ENCODE data around the gene LIPC. TPM values are rescaled to one million over a fixed set of nuclear protein-coding genes. Genes with fewer than 3 reads are reported as not detected.

LIPC gene
- total RNA-seq, 3 donors from 2014 or later (not counting 1 experiment from before 2014, with no cell fraction given), result 5.3 to 7.1 (median 5.3) TPM

DNA sequence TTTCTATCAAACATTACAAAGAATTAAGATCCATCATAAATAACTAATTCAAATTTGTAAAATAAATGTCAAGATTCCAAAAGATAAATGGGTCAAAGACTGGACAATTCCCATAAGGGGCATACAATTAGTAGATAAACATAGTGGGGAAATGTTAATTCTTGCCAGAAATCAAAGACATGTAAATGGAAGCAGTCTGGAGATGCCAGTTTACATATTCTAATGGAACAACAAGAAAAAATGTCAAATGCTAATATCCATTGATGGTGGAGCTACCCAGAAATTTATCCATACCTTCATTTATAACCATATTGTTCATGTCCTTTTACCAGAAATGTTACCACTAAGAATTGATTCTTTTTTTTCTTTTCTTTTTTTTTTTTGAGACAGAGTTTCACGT is 13.7 kb upstream of the LIPC start:
- H3K27me3 Mint-ChIP-seq (ENCODE audit: low read depth in 2 of 2), result no peaks in the 10 kb centered on the region
- WGBS (ENCODE audit: insufficient coverage), result 67% methylated on average over 1 of the region's 1 CpG
- ATAC-seq, result no peak
- H3K27ac Mint-ChIP-seq, result no peak overlapping the region
- intact Hi-C loops (cut with micrococcal nuclease), result loop anchor here (10.0 kb wide), 1 partner anchor 83 kb away; no protein-coding TSS in a partner anchor
- Histone ChIP-seq H3K4me3 (ENCODE audit: low read length) (no peak overlapping the region), H3K36me3 (ENCODE audit: control insufficient read depth, insufficient read depth, low read length) (no peaks in the 10 kb centered on the region), H3K4me1 (ENCODE audit: control insufficient read depth, insufficient read depth, low read length) (no peaks in the 10 kb centered on the region), H3K27ac (ENCODE audit: low read length) (no peak overlapping the region), H3K9me3 (ENCODE audit: control insufficient read depth, insufficient read depth, low read length) (no peaks in the 10 kb centered on the region), H3K27me3 (ENCODE audit: control insufficient read depth, insufficient read depth, low read length) (no peaks in the 10 kb centered on the region)
- TF ChIP-seq, protein P1, sequence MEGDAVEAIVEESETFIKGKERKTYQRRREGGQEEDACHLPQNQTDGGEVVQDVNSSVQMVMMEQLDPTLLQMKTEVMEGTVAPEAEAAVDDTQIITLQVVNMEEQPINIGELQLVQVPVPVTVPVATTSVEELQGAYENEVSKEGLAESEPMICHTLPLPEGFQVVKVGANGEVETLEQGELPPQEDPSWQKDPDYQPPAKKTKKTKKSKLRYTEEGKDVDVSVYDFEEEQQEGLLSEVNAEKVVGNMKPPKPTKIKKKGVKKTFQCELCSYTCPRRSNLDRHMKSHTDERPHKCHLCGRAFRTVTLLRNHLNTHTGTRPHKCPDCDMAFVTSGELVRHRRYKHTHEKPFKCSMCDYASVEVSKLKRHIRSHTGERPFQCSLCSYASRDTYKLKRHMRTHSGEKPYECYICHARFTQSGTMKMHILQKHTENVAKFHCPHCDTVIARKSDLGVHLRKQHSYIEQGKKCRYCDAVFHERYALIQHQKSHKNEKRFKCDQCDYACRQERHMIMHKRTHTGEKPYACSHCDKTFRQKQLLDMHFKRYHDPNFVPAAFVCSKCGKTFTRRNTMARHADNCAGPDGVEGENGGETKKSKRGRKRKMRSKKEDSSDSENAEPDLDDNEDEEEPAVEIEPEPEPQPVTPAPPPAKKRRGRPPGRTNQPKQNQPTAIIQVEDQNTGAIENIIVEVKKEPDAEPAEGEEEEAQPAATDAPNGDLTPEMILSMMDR (IDR thresholded peaks at IDR 0.05), result no peak
- peaks cover 0 to 10% of the 10 kb centered on the region in 2 donors for H3K4me1 Mint-ChIP-seq
- no peaks in the 10 kb centered on the region for H3K9me3 Mint-ChIP-seq
- DNase-seq, result no peak
- no peaks in the 10 kb centered on the region for H3K36me3 Mint-ChIP-seq
- H3K4me3 Mint-ChIP-seq, result no peak overlapping the region

DNA sequence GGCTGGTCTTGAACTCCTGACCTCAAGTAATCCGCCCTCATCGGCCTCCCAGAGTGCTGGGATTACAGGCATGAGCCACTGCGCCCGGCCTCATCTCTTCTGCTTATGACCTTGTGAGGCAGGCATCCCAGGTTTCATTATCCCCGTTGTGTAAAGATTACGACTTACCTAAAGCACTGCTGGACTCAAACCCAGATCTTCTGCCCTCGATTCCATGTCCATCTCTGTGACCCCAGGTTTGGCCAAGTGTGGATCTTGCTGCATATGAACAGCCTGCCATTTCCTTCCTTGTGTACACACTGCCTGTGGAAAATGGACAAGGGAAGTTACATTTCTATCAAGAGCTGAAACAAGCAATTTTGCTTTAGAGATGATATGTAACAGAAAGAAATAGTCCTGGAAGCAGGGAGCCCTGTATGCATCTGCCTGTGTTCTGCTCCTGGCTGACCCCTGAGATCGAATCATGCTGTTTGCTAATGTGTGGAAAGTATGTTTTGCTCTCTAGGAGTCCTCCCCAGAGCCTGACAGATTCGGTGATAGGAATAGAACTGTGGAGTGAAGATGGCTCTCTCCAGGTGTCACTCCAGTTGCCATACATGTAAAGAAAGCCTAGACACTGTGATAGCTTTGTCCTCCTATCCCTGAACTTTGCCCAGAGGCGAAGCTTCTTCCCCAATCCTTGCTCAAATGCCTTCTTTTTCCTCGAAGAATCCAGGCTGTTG is 11.8 kb upstream of the LIPC start:
- no peak overlapping the region for H3K4me3 Mint-ChIP-seq
- H3K36me3 ChIP-seq (ENCODE audit: control insufficient read depth, insufficient read depth, low read length), result no peaks in the 10 kb centered on the region
- H3K4me1 Mint-ChIP-seq, result peaks cover 0 to 10% of the 10 kb centered on the region in 2 donors
- no peak overlapping the region for H3K27ac ChIP-seq (ENCODE audit: low read length)
- H3K27ac Mint-ChIP-seq, result peak overlapping the region in 1 of 2 donors; percentile 32
- H3K4me3 ChIP-seq (ENCODE audit: low read length), result no peak overlapping the region
- no peaks in the 10 kb centered on the region for H3K36me3 Mint-ChIP-seq
- H3K4me1 ChIP-seq (ENCODE audit: control insufficient read depth, insufficient read depth, low read length), result no peaks in the 10 kb centered on the region
- no peaks in the 10 kb centered on the region for H3K9me3 ChIP-seq (ENCODE audit: control insufficient read depth, insufficient read depth, low read length)
- TF ChIP-seq, protein P1 (IDR thresholded peaks at IDR 0.05), result no peak
- DNase-seq (no peak), ATAC-seq (no peak)
- no peaks in the 10 kb centered on the region for H3K27me3 Mint-ChIP-seq (ENCODE audit: low read depth in 2 of 2)
- no peaks in the 10 kb centered on the region for H3K9me3 Mint-ChIP-seq
- intact Hi-C loops (cut with micrococcal nuclease), result loop anchor here (10.0 kb wide), 1 partner anchor 85 kb away; no protein-coding TSS in a partner anchor
- WGBS (ENCODE audit: insufficient coverage), result 94% methylated on average over 11 of the region's 11 CpGs
- H3K27me3 ChIP-seq (ENCODE audit: control insufficient read depth, insufficient read depth, low read length), result no peaks in the 10 kb centered on the region

DNA sequence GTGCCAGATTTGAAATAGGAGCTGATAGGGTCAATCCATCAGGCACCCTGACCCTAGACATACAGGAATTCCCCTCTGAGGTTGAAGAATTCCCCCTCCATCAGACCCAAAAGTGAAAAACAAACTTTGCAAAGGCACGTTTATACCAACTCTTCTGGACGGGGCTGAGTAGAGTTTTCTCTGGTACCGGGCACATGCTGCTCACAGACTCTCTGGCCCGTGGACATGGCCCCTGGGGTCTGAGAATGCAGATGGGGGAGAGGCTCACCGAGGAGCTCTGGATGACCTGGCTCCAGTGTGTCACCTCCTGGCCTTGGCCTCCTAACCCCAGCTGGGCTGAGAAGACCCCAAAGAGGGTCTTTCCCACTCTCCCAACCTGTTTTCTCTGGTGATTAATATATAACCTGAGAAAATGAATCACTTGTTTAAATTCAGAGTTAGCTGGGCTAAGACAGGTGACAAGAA is 11.2 kb upstream of the LIPC start:
- ATAC-seq (no peak), DNase-seq (no peak)
- Histone ChIP-seq H3K27ac (ENCODE audit: low read length) (no peak overlapping the region), H3K9me3 (ENCODE audit: control insufficient read depth, insufficient read depth, low read length) (no peaks in the 10 kb centered on the region), H3K27me3 (ENCODE audit: control insufficient read depth, insufficient read depth, low read length) (no peaks in the 10 kb centered on the region), H3K4me3 (ENCODE audit: low read length) (no peak overlapping the region), H3K36me3 (ENCODE audit: control insufficient read depth, insufficient read depth, low read length) (no peaks in the 10 kb centered on the region), H3K4me1 (ENCODE audit: control insufficient read depth, insufficient read depth, low read length) (no peaks in the 10 kb centered on the region)
- peak overlapping the region in 1 of 2 donors; percentile 32 for H3K27ac Mint-ChIP-seq
- H3K9me3 Mint-ChIP-seq, result no peaks in the 10 kb centered on the region
- no peaks in the 10 kb centered on the region for H3K36me3 Mint-ChIP-seq
- H3K4me1 Mint-ChIP-seq, result peaks cover 0 to 10% of the 10 kb centered on the region in 2 donors
- intact Hi-C loops (cut with micrococcal nuclease), result no loop called here
- WGBS (ENCODE audit: insufficient coverage), result 82% methylated on average over 5 of the region's 5 CpGs
- no peak overlapping the region for H3K4me3 Mint-ChIP-seq
- H3K27me3 Mint-ChIP-seq (ENCODE audit: low read depth in 2 of 2), result no peaks in the 10 kb centered on the region
- TF ChIP-seq, protein P1 (IDR thresholded peaks at IDR 0.05), result no peak
